ENCODE results near the gene PALM. TPM values are rescaled to one million over a fixed set of nuclear protein-coding genes. Genes with fewer than 3 reads are reported as not detected.

Gene PALM
- total and polyA plus RNA-seq, 12 donors: 12.5 to 36.7 (median 18.7) TPM

DNA sequence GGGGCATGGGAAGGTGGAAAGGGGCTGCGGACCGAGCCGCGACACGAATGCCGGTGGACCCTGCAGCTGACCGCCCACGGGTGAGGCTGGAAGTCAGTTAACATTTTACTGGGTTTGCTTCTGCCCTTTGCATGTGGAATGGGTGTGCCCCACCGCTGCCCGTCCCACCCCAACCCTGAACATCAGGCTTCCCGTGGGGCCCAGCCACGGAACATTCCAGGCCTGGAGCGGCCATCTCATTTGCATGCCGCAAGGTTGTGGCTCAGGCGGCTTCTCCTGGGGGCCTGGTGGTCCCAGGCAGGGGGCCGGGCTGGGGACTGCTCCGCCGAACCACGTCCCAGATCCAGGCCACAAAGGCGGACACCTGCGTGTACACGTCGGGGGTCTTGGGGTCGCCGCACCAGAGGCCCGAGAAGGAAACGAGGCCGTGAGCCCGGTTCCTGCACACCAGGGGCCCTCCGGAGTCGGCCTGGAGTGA lies 23.2 kb upstream of the PALM start:
- WGBS, 2 donors: 82 to 86% methylated on average over 31 of the region's 31 CpGs
- intact Hi-C loops (cut with DNase I): no loop called here
- Histone ChIP-seq H3K9me3 (no peaks in the 10 kb centered on the region), H3K27ac (no peak overlapping the region), H3K4me1 (peaks cover 0 to 6% (median 0%) of the 10 kb centered on the region in 9 donors), H3K27me3 (no peaks in the 10 kb centered on the region), H3K36me3 (peaks cover 0 to 7% (median 0%) of the 10 kb centered on the region in 9 donors), H3K4me3 (no peak overlapping the region)
- TF ChIP-seq, protein P1, sequence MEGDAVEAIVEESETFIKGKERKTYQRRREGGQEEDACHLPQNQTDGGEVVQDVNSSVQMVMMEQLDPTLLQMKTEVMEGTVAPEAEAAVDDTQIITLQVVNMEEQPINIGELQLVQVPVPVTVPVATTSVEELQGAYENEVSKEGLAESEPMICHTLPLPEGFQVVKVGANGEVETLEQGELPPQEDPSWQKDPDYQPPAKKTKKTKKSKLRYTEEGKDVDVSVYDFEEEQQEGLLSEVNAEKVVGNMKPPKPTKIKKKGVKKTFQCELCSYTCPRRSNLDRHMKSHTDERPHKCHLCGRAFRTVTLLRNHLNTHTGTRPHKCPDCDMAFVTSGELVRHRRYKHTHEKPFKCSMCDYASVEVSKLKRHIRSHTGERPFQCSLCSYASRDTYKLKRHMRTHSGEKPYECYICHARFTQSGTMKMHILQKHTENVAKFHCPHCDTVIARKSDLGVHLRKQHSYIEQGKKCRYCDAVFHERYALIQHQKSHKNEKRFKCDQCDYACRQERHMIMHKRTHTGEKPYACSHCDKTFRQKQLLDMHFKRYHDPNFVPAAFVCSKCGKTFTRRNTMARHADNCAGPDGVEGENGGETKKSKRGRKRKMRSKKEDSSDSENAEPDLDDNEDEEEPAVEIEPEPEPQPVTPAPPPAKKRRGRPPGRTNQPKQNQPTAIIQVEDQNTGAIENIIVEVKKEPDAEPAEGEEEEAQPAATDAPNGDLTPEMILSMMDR (IDR thresholded peaks at IDR 0.05): no peak
- no peak for DNase-seq
- ATAC-seq: no peak

DNA sequence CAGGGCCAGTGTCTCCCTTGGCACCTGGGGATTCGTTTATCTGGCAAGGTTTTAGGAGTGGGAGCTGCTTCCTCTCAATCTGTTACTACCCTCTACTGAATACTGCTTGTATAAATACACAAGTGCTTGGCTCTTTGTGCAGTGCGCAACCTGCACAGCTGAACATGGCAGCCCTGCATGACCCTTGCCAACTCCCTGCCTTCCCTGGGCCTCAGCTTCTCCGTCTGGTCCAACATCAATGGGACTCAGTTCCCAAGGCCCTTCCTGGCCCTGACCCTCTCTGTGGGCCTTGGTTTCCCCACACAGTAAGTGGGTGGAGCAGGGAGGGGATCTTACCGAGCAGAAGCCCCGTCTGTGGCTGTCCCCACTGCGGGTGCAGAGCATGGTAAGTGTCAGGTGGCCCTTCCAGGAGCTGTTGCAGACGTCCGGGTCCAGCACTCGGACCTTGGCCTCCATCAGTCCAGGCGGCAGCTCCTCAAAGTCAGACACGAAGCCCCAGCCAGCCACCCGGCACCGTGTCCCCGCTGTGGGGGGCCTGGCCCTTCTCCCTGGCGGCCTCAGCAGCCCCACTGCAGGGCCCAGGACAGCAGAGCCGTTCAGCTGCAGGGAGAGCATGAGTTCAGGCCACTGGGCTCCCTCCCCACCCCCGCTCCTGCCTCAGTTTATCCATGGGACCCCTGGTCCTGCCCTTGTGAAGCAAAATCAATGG lies 22.0 kb upstream of the PALM start:
- ATAC-seq (no peak), DNase-seq (no peak)
- no peak overlapping the region for H3K27ac ChIP-seq
- H3K4me3 ChIP-seq: no peak overlapping the region
- TF ChIP-seq, protein P1 (IDR thresholded peaks at IDR 0.05): no peak
- WGBS, 2 donors: 66 to 70% methylated on average over 17 of the region's 17 CpGs
- H3K27me3 ChIP-seq: no peaks in the 10 kb centered on the region
- intact Hi-C loops (cut with DNase I): no loop called here
- H3K4me1 ChIP-seq: no peaks in the 10 kb centered on the region
- H3K9me3 ChIP-seq: no peaks in the 10 kb centered on the region
- peaks cover 0 to 2% (median 0%) of the 10 kb centered on the region in 9 donors for H3K36me3 ChIP-seq

DNA sequence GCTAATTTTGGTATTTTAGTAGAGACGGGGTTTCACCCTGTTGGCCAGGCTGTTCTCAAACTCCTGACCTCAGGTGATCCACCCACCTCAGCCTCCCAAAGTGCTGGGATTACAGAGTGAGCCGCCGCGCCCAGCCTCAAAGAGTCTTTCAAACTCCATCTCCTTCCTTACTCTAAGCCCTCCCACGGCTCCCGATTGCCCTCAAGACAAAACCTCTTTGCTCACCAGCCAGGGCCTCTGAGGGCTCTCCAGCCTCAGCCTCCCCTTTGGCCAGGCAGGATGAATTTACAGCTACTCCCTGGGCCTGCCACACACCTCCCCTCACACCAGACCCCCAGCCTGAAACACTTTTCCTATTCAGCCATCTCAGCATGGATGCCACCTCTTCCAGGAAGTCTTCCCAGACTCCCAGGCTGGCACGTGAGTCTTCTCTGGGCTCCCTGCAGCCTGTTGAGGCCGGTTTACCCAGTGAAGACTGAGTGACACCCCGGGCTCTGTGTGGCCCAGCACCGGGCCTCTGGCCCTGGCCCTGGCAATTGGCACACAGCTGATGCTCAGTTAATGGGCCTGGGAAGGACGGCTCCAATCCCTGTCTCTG lies 21.1 kb upstream of the PALM start:
- ATAC-seq: no peak
- Histone ChIP-seq H3K36me3 (no peaks in the 10 kb centered on the region), H3K4me3 (no peak overlapping the region), H3K9me3 (no peaks in the 10 kb centered on the region), H3K27me3 (no peaks in the 10 kb centered on the region), H3K4me1 (no peaks in the 10 kb centered on the region), H3K27ac (no peak overlapping the region)
- intact Hi-C loops (cut with DNase I): no loop called here
- DNase-seq: no peak
- WGBS, 2 donors: 86 to 91% methylated on average over 11 of the region's 11 CpGs
- TF ChIP-seq, protein P1 (IDR thresholded peaks at IDR 0.05): no peak

DNA sequence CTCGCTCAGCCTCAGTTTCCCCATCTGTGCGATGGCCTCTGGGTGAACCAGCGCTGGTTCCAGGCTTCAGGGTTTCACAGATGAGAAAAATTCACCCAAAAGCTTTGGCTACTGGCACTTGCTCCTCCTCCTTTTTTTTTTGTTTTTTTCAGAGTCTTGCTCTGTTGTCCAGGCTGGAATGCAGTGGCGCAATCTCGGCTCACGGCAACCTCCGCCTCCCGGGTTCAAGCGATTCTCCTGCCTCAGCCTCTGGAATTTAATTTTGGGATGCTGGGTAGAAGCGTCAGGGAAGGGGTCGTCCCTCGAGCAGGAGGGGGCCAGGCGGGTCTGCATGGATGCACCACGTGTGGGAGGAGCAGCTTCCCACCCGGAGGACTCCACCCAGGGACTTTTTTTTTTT lies 20.5 kb upstream of the PALM start:
- intact Hi-C loops (cut with DNase I): no loop called here
- no peaks in the 10 kb centered on the region for H3K4me1 ChIP-seq
- ATAC-seq (no peak), DNase-seq (no peak)
- 51 to 68% methylated on average over 15 of the region's 15 CpGs for WGBS, 2 donors
- no peaks in the 10 kb centered on the region for H3K36me3 ChIP-seq
- H3K27ac ChIP-seq: no peak overlapping the region
- H3K4me3 ChIP-seq: no peak overlapping the region
- TF ChIP-seq, protein P1 (IDR thresholded peaks at IDR 0.05): no peak
- no peaks in the 10 kb centered on the region for H3K27me3 ChIP-seq
- H3K9me3 ChIP-seq: no peaks in the 10 kb centered on the region

Measured in heart right ventricle (tissue), 16 donors.